Fibroblast of villous mesenchyme (primary cell): ENCODE measurements around the gene PARP12. TPM values are rescaled to one million over a fixed set of nuclear protein-coding genes. Genes with fewer than 3 reads are reported as not detected.

Source experiments
- DNase-seq: peaks from one replicate; pipeline ENCODE4 v3.0.0-alpha.2; 2010; ENCODE audit warnings: low read depth
- H3K4me3 ChIP-seq: 2 replicates; pipeline ENCODE4 v1.5.1; 2011; ENCODE audit warnings: low read depth, mild to moderate bottlenecking, low read length
- CTCF ChIP-seq: IDR thresholded peaks from 2 replicates; pipeline ENCODE4 v1.5.1; 2012; ENCODE audit warnings: low read depth, mild to moderate bottlenecking, low read length; ENCODE audit not compliant: insufficient read depth
- total RNA-seq: library from RNA; depleted of rRNA; stranded (reverse); fragments of >200 nt; gene quantifications from 2 replicates; pipeline ENCODE4 v1.2.3, GENCODE V29; 2012

Gene PARP12
- total RNA-seq, 1 donor = 27.2 TPM

GRCh38 chr7:140013676-140014075 is 49.1 kb downstream of the PARP12 start:
- TF ChIP-seq CTCF = no peak

GRCh38 chr7:140010194-140010895 is 52.4 kb downstream of the PARP12 start:
- TF ChIP-seq CTCF = no peak
- no peak overlapping the region for H3K4me3 ChIP-seq
- no peak for DNase-seq

More at GRCh38 chr7:140013676-140014075, 49.1 kb downstream of the PARP12 start:
- no peak overlapping the region for H3K4me3 ChIP-seq
- DNase-seq = no peak

GRCh38 chr7:140009735-140010134 is 53.0 kb downstream of the PARP12 start:
- no peak for DNase-seq

GRCh38 chr7:140008755-140009610 is 53.8 kb downstream of the PARP12 start:
- no peak overlapping the region for H3K4me3 ChIP-seq
- TF ChIP-seq CTCF = no peak
- no peak for DNase-seq

More at GRCh38 chr7:140009735-140010134, 53.0 kb downstream of the PARP12 start:
- H3K4me3 ChIP-seq = no peak overlapping the region
- TF ChIP-seq CTCF = no peak

- DNase-seq = no peak
- H3K4me3 ChIP-seq = no peak overlapping the region
- TF ChIP-seq CTCF = no peak
Observed at GRCh38 chr7:140007051-140007690, 55.6 kb downstream of the PARP12 start.

- TF ChIP-seq CTCF = no peak
- DNase-seq = no peak
- no peak overlapping the region for H3K4me3 ChIP-seq
Observed at GRCh38 chr7:140006600-140006999, 56.2 kb downstream of the PARP12 start.
